GM18519 (cell line): Measurements from ENCODE around the gene SP100.
"Not testable (repeated sequence)": the region's sequence is repeated elsewhere in the genome, so short reads cannot be mapped to it uniquely, and the experiment has no call there.

Experiments used
- ATAC-seq: cut with Tn5 transposase; IDR thresholded peaks from one replicate; pipeline ENCODE4 v1.9.1; 2021; ENCODE audit warnings: mild to moderate bottlenecking, moderate library complexity; ENCODE audit not compliant: unreplicated experiment, low FRiP score

The SP100 gene

DNA sequence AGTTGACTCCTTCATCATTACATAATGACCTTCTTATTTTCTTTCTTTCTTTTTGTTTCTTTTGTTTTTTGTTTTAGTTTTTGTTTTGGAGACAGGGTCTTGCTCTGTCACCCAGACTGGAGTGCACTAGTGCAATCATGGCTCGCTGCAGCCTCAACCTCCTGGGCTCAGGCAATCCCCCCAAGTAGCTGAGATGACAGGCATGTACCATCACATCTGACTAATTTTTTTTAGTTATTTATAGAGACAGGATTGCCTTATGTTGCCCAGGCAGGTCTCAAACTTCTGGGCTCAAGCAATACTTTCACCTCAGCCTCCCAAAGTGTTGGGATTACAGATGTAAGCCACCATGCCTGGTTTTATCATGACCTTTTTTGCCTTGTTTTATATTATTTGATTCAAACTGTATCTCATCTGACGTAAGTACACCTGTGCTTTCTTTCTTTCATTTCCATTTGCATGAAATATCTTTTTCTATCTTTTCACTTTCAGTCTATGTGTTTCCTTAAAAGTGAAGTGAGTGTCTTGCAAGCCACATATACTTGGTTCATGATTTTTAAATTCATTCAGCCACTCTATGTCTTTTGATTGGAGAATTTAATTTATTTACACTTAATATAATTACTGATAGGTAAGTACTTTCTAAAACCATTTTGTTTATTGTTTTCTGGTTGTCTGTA, 39.1 kb downstream of the SP100 start:
- no peak for ATAC-seq

DNA sequence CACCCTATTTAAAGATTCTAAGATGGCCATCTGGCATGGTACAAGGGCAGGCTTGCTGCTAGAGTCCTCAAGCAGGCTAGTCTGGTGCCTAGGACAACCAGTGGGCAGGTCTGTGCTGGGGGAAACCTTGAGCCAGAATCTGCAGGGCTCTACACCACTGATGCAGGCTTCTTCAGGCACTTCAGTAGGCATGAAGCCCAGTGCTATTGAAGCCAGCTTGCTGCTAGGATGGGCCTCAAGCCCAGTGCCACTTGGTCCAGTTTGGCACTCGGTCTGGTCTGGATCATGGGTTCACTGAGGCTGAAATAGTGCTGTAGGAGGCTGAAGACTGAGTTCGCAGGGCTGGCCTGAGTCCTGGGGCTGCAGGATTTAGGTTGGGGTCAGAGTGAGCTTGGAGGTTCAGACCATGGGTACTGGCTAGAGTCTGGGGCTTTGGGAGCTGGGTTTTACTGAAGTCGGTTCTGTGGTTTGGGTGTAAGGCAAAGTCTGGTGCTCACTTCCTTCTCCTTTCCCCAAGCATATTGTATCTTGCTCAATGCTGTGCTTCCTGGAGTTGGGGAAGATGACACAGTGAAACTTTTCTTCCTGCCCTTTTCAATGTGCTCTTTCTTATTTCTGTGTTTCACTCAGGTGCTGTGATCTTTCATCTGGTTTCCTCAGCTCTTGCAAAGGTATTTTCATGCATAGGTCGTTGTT, 41.2 kb downstream of the SP100 start:
- ATAC-seq, result no peak

DNA sequence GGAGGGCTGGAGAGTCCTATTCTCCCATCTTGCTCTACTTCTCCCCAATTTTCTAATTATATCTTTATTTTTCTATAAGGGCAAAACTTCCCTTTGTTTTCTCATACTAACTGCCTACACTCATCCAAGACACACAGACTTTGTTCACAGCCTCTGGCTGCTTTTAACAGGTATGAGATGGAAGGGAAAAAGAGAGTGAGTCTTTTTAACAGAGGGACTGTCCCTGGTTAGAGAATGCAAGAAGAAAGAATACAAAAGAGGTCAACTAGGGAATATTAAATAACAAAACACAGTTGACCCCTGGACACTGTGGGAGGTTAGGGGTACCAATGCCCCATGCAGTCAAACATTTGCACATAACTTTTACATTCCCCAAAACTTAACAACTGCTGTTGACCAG, 41.8 kb downstream of the SP100 start:
- no peak for ATAC-seq

DNA sequence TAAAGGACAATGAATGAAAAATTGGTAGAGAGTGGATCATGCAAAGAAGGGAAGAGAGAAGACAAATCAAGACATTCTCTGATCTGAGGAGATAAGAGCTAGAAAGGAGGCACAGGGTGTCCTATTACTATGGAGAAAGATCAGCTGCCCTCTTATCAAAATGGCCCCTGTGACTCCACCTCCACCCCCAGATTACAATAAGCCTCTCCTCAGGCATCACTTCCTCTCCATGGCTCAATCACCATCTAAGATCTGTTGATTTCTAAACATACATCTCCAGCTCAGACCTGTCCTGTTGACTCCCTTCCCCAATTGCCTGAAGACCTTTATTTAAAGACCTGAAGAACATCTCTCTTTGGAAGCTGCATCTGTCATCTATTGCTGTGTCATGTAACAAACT, 43.2 kb downstream of the SP100 start:
- no peak for ATAC-seq

DNA sequence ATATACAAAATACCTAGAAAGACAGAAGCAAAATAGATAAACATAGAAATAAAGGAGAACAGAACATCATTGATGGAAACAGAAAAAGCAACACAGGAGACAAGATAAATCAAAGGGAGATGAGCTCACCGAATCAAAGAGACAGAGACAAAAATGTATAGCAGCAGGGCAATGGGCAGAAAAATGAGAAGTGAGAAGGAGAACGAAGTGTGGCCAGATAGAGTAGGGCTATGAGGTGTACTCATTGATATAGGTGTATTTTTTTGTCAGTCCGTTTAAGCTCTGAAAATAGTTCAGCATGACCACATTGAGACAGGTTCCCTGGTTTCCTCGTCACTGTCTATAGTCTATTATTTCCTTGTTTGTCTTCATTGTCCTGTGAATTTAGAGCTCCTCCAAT, 55.1 kb downstream of the SP100 start:
- ATAC-seq, result peak; percentile 46

DNA sequence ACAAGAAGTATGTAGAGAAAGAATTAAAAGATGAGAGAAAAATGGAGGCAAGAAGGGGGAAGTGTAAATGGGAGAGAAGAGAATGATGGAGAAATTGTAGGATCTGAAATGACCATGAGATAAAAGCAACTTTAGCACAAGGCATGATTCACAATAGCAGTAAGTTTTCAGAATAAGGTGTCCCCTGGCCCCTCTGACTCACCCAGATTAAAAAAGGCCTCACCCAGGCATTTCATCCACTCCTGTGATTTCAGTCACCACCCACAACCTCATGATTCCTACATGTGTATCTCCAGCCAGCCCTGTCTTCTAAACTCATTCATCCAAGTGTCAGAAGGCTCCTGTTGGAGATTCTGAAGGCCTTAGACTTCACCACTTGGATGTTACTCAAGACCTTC, 56.6 kb downstream of the SP100 start:
- ATAC-seq, result no peak

DNA sequence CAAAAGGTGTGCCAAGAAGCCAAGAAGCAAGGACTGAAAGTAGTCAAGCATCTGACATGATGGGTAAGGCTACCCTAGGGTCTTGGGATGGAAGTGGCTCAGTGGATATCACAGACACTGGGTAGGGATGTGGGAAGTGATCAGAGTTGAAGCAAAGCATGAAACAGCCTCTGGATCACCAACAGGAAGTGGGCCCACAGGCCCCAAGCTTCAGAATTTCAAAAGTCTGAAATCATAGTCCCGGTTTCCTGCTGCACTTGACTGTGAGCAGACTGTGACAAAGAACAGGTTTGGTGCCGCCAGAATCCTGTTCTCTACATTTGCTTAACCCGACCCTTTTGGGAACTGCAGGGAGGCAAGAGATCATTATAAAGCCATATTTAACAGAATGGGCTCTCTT, 57.4 kb downstream of the SP100 start:
- ATAC-seq, result no peak

DNA sequence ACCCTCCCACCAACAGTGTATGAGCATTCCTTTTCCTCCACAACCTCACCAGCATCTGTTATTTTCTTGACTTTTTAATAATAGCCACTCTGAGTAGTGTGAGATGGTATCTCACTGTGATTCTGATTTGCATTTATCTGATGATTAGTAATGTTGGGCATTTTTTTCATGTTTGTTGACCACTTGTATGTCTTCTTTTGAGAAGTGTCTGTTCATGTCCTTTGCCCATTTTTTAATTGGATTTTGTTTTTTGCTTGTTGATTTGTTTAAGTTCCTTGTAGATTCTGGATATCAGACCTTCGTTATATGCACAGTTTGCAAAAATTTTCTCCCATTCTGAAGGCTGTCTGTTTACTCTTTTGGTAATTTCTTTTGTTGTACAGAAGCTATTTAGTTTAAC, 59.1 kb downstream of the SP100 start:
- ATAC-seq, result no peak

DNA sequence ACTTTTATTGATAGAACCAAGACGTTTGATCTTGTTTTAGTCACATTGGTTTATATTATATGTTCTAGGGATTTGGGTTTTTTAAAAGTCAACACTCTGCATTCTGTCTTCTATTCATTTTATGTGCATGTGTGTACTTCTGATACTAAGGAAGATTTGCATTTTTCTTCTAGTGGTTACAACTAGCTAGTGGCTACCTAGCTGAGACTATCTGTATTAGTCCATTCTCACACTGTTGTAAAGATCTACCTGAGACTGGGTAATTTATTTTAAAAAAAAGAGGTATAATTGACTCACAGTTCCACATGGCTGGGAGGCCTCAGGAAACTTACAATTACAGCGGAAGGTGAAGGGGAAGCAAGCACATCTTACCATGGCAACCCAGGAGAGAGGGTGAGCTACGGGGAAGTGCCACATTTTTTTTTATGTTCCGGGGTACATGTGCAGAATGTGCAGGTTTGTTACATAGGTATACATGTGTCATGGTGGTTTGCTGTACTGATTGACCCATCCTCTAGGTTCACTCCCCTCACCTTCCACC, 69.9 kb downstream of the SP100 start:
- no peak for ATAC-seq

DNA sequence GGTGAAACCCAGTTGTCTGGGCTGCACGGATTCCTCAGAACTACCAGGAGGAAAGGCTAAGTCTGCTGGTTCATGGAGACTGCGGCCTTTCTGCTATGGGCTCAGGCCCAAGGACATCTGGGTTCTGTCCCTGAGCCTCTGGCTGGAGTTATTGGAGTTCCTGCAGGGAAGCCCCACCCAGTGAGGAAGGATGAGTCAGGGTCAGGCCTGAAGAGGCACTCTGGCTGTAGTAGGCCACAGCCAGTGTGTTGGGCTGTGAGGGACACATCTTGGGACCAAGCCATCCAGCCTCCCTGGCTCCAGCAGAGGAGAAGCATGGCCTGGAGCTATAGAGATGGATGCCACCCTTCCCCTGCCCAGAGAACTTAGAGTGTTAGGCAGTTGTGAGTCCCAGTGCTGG, 75.2 kb downstream of the SP100 start:
- not testable (repeated sequence) for ATAC-seq

DNA sequence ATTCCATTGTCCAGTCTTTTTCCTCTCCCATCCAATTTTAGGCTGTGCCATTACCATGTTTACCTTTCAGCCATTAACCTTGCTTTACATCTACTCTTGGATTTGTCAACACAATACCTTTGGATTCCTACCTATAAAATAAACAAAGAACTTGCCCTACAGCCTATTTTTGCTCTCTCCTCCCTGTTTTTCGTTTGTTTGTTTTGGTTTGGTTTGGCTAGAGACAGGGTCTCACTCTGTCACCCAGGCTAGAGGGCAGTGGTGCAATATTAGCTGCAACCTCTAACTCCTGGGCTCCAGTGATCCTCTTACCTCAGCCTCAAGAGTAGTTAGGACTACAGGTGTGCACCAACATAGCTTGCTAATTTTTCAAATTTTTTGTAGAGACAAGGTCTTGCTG, 76.1 kb downstream of the SP100 start:
- ATAC-seq, result no peak

DNA sequence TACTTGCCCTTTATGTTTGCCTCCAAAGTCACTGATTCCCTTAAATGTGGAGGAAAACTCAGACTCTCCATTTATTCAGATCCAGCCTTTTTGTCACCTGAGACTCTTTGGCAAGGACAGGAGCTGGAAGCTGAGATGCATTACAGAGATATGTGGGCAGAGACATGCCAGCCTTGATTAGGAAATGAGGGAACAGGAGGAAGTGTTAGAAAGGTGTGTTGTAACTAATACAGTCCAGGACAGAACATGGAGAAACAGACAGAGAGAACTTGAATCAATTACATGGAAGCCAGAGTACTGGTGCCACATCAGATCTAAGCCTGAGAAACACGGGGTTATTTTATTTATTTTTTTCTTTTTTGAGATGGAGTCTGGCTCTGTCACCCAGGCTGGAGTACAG, 79.0 kb downstream of the SP100 start:
- no peak for ATAC-seq

DNA sequence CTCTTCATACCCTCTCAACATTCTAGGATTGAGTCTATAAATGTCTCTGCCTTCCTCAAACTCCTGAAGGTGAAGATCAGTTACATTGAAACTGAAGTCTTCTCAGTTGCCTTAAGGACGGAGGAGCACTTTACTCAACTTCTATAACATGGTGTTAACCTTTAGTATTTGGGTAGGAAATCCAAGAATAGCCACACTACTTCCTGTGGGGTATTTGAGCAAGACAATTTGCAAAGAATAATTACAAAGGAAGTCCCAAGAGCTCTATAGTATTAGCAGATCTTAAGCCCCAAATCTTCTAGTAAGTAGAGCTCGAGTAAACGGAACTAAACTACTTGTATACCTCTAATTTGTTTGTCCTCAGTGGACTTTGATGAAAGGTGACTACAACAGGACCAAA, 80.9 kb downstream of the SP100 start:
- ATAC-seq, result no peak

DNA sequence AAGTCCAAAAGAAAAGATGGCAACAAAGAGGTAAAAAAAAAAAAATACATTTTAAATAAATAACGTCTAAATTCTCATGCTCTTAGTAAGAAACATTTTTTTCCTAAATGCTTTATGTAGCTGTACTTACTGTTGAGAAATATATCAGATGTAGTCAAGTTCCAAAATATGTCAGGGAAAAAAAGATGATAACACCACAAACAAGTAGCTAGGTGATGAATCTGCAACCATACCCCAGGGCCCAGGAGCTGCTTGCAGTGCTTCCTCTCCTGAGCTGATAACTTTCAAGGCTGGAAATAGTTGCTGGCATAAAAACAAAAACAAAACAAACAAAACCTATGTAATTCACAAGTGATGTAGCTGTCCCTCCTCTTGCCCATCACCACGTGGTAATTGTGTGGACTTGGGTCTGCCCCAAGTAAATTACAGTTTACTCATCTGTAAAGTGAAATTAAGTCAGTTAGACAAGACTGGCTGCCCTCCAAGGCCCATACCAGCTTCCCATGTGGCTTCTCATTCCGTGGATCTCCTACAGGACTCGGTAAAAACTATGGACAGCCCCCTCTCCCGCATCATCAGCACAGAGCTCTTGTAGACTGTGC, 82.6 kb downstream of the SP100 start:
- no peak for ATAC-seq

DNA sequence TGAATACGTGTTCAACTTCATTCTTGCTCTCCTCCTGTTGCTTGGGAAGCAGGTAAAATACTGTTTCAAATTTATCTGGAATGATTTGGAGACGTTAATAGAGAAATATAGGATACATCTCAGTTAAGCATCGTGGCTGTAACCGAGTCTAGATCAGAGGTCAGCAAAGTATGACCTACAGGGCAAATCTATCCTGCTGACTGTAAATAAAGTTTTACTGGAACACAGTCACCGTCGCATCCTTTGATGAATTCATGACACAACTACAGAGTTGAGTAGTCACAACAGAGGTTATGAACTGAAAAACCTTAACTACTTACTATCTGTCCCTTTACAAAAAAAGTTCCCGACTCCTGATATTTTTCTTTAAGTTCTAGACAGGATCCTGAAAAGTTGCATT, 86.6 kb downstream of the SP100 start:
- ATAC-seq, result no peak

DNA sequence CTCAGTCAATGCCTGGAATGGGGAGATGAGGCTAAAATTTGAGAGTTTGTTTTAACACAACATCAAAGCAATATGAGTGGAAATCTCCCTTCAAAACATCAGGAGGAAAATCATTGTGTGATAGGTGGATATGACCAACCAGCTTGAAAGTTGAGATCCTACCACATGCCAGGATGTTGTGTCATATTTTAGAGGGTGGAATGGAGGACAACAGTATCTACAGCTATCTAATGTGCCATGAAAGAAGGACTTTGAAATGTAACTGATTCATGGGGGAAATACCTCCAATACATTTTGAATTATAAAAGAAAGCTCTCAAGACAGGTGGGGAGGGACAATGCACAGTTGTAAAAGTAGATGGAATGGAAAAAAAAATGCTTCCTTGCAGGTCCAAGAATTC, 87.8 kb downstream of the SP100 start:
- no peak for ATAC-seq

DNA sequence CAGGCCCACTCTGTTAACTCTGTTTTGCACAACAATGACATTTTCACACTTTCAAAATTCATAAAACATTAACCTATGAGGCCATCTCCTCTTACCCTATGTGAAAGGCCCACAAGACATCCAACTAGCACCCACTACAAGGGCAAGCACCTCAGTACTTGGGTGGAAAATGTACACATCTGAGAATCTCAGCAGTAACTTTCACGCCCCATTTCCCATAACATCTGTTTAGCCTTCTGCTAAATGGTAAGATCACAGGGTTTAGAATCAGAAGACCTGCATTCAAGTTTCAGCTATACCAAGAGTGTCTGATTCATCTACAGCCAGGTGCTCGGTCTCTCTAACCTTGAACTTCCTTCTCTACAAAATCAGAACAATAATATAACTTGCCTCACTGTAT, 89.2 kb downstream of the SP100 start:
- no peak for ATAC-seq

DNA sequence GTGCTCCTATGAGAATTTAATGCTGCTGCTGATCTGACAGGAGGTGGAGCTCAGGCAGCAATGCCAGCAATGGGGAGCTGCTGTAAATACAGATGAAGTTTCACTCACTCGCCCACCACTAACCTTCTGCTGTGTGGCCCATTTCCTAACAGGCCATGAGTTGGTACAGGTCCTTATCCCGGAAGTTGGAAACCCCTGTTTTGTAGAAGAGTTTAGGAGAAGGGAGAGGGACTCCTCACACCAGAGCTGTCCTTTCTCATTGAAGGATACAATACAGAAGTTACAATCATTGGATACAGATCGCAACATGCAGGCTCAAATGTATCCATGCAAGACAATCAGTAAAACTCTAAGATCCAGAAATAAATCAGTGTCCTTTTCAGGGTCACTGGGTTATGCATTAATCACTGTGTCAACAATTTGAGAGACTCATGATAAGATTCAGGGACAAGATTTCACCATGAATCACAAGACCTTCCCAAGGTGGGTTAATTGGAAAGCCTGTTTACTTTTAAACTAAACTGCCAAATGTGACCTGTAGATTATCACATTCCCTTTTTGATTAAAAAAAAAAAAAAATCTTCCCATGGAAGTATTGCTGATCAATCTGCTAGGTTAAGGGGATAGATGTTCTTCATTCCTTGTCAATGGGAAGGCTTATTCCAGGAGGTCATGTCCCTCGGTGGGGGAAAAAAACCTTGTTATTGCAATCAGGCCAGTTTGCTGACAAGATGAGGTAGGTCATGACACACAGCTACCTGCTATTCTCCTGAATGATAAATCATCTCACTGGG, 97.2 kb downstream of the SP100 start:
- no peak for ATAC-seq

DNA sequence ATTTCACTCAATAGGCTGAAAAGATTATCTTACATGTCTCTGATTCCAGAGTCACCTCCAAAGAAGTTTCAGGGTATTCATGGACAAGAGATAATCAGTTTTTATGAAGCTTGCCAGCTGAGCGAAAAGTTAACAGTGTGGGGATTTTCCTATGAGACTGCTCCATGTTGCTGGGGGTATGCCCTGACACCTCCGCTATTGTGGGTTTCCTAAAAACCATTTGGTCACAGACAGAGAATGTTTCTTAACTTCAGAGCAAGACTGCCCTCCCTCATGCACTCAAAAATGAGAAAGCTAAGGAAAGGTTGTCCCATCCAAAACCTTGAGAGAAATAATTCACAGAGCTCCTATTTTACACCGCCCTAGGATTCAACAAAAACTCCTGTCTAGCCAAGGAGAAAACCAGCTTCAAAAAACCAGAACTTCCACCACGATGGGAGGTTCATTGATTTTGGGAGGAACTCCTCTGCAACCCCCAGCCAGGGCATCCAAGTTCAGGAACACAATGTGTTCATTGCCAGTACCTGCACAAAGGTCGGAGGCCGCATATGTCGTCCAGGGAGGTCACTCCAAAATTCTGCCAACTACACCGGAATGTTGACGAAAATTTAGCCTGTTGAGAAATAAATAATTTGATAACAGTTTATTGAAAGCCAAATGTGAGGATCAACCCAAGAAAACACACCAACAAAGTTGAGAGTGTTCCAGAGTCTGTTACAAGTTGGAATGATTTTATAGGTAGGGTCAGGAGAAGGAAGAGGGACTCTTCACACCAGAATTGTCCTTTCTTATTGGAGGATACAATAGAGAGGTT, 104.3 kb downstream of the SP100 start:
- ATAC-seq, result no peak

DNA sequence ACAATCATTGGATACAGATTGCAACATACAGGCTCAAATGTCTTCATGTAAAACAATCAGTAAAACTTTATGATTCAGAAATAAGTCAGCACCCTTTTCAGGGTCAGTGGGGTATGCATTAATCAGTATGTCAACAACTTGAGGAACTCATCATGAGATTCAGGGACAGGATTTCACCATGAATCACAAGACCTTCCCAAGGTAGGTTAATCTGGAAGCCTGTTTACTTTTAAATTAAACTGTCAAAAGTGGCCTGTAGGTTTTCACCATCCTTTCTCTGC, 104.8 kb downstream of the SP100 start:
- no peak for ATAC-seq
